Peyer's patch (tissue), 4 donors: Measurements from ENCODE around the gene CES5A.

ENCODE experiments used
- POLR2A ChIP-seq, 2 donors: fragments of 450-650 bp; IDR thresholded peaks; one replicate each; pipeline ENCODE4 v1.5.1; 2017; ENCODE audit warnings: antibody characterized with exemption in 2 of 2, mild to moderate bottlenecking in 2 of 2, moderate library complexity in 2 of 2
- TF ChIP-seq, protein P1 (sequence below), 6 experiments: fragments of 450-650 bp in 4 of 6; fragments of 200-600 bp in 2 of 6; sonication (generic) in 1 of 6; IDR thresholded peaks; one replicate each; pipeline ENCODE4 v1.5.1; 2017 to 2019; ENCODE audit warnings: antibody characterized with exemption in 6 of 6, mild to moderate bottlenecking in 3 of 6, moderate library complexity in 1 of 6

DNA sequence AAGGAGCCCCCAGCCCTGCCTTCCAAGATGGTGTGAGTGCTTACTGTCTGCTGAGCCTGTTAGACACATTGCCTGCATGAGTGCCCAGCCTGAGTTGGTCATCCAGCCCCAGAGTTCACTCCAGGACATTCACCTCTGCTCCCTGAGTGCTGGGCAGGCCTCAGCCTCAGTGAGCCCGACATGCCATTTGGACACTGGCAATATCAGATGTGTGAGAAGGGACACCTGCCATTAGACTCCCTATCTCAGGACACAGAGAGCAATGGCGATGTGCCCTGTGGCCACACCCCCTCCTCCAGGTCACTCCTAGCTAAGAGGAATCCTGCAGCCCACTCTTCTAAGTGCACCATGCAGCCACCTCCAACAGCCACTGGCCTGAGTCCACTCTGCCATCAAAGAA, 34.7 kb upstream of the CES5A start:
- TF ChIP-seq, protein P1, sequence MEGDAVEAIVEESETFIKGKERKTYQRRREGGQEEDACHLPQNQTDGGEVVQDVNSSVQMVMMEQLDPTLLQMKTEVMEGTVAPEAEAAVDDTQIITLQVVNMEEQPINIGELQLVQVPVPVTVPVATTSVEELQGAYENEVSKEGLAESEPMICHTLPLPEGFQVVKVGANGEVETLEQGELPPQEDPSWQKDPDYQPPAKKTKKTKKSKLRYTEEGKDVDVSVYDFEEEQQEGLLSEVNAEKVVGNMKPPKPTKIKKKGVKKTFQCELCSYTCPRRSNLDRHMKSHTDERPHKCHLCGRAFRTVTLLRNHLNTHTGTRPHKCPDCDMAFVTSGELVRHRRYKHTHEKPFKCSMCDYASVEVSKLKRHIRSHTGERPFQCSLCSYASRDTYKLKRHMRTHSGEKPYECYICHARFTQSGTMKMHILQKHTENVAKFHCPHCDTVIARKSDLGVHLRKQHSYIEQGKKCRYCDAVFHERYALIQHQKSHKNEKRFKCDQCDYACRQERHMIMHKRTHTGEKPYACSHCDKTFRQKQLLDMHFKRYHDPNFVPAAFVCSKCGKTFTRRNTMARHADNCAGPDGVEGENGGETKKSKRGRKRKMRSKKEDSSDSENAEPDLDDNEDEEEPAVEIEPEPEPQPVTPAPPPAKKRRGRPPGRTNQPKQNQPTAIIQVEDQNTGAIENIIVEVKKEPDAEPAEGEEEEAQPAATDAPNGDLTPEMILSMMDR (IDR thresholded peaks at IDR 0.05), result no peak
- TF ChIP-seq POLR2A (IDR thresholded peaks at IDR 0.05), result no peak
